ENCODE measurements around the gene HAND2.

Gene HAND2

GRCh38 chr4:173525118-173526011 lies 4.7 kb downstream of the HAND2 start:
- Histone ChIP-seq H3K27ac (ENCODE audit: poor library complexity, severe bottlenecking) (no peak overlapping the region), H3K9me3 (ENCODE audit: severe bottlenecking) (no peaks in the 10 kb centered on the region), H3K4me3 (ENCODE audit: severe bottlenecking) (no peak overlapping the region), H3K4me1 (ENCODE audit: insufficient read depth, poor library complexity, severe bottlenecking) (peaks cover 4% of the 10 kb centered on the region), H3K36me3 (ENCODE audit: low read depth) (no peaks in the 10 kb centered on the region), H3K27me3 (ENCODE audit: insufficient read depth, poor library complexity, severe bottlenecking) (peaks cover 97% of the 10 kb centered on the region)
- ATAC-seq (ENCODE audit: low read depth): no peak
- TF ChIP-seq CTCF (IDR thresholded peaks at IDR 0.05; ENCODE audit: poor library complexity, severe bottlenecking): no peak
- no peak for DNase-seq (ENCODE audit: low spot score)

GRCh38 chr4:173524218-173525117 lies 5.6 kb downstream of the HAND2 start:
- no peak for DNase-seq (ENCODE audit: low spot score)
- Histone ChIP-seq H3K27ac (ENCODE audit: poor library complexity, severe bottlenecking) (no peak overlapping the region), H3K4me3 (ENCODE audit: severe bottlenecking) (no peak overlapping the region), H3K4me1 (ENCODE audit: insufficient read depth, poor library complexity, severe bottlenecking) (no peaks in the 10 kb centered on the region), H3K27me3 (ENCODE audit: insufficient read depth, poor library complexity, severe bottlenecking) (peaks cover 97% of the 10 kb centered on the region), H3K9me3 (ENCODE audit: severe bottlenecking) (no peaks in the 10 kb centered on the region), H3K36me3 (ENCODE audit: low read depth) (no peaks in the 10 kb centered on the region)
- no peak for ATAC-seq (ENCODE audit: low read depth)
- no peak for TF ChIP-seq CTCF (IDR thresholded peaks at IDR 0.05; ENCODE audit: poor library complexity, severe bottlenecking)

- H3K9me3 ChIP-seq (ENCODE audit: severe bottlenecking): no peaks in the 10 kb centered on the region
- no peaks in the 10 kb centered on the region for H3K36me3 ChIP-seq (ENCODE audit: low read depth)
- no peak overlapping the region for H3K27ac ChIP-seq (ENCODE audit: poor library complexity, severe bottlenecking)
- DNase-seq (ENCODE audit: low spot score) (no peak), ATAC-seq (ENCODE audit: low read depth) (no peak)
- no peaks in the 10 kb centered on the region for H3K4me1 ChIP-seq (ENCODE audit: insufficient read depth, poor library complexity, severe bottlenecking)
- peaks cover 100% of the 10 kb centered on the region for H3K27me3 ChIP-seq (ENCODE audit: insufficient read depth, poor library complexity, severe bottlenecking)
- no peak overlapping the region for H3K4me3 ChIP-seq (ENCODE audit: severe bottlenecking)
- TF ChIP-seq CTCF (IDR thresholded peaks at IDR 0.05; ENCODE audit: poor library complexity, severe bottlenecking): no peak
These were observed 7.1 kb downstream of the HAND2 start for GRCh38 chr4:173522951-173523395.

GRCh38 chr4:173522160-173522950 lies 7.7 kb downstream of the HAND2 start:
- H3K27me3 ChIP-seq (ENCODE audit: insufficient read depth, poor library complexity, severe bottlenecking): peaks cover 100% of the 10 kb centered on the region
- DNase-seq (ENCODE audit: low spot score) (no peak), ATAC-seq (ENCODE audit: low read depth) (peak; percentile 83)
- no peaks in the 10 kb centered on the region for H3K4me1 ChIP-seq (ENCODE audit: insufficient read depth, poor library complexity, severe bottlenecking)
- H3K27ac ChIP-seq (ENCODE audit: poor library complexity, severe bottlenecking): no peak overlapping the region
- no peaks in the 10 kb centered on the region for H3K9me3 ChIP-seq (ENCODE audit: severe bottlenecking)
- no peak for TF ChIP-seq CTCF (IDR thresholded peaks at IDR 0.05; ENCODE audit: poor library complexity, severe bottlenecking)
- peak overlapping the region; percentile 16 for H3K4me3 ChIP-seq (ENCODE audit: severe bottlenecking)
- no peaks in the 10 kb centered on the region for H3K36me3 ChIP-seq (ENCODE audit: low read depth)

Data from RWPE2 (cell line).